CD4-positive, alpha-beta T cell treated with Interferon alpha-2 for 1 hour (primary cell): ENCODE results near the gene ELAVL3.
"Not testable (repeated sequence)": the region's sequence is repeated elsewhere in the genome, so short reads cannot be mapped to it uniquely, and the experiment has no call there.

Source experiments
- DNase-seq, 2 donors: peaks; one replicate each; pipeline ENCODE4 v3.0.0-alpha.2; 2020 to 2022

The ELAVL3 gene

DNA sequence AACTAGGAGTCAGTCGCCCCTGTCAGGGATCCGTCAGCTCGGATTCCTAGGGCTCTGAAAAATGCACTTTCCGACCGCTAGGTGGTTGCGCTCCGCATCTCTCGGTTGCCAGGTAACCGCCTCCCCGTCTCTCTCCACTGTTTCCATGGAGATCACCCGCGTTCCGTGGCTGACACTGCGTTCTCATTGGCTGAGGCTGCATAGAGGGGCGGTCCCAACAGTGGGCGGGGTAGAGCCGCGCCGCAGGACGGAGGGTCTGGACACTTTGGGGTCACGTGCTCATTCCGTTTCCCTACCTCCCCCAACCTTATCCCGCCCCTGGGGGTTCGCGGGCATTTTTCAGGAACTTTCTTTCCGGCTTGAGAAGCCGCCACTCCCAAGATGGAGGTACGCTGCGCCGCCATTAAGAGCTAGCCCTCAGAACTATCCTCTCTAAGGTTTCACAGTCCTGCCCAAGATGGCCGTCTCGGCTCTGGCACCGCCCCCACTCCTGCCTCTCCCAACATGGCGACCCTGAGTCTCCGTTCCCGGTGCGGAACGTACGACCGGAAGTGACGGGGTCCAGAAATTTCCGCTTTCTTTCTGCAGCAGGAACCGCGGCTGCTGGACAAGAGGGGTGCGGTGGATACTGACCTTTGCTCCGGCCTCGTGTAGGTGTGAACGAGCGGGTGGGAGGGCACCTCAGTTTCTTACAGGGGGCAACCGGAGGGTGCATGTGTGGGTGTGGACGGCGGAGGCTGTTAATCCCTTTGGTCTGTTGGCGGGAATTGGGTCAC lies 45.6 kb downstream of the ELAVL3 start, which contains the start of the genes ODAD3 and PRKCSH:
TSS of gene ODAD3 (minus strand) at position 65 of the 776 bp plus-strand sequence. CDS start 105 bp downstream, outside the sequence.
TSS of gene PRKCSH (plus strand) at position 579 of the 776 bp plus-strand sequence. CDS start 483 bp downstream, outside the sequence.
- peak; percentile 99 for DNase-seq

DNA sequence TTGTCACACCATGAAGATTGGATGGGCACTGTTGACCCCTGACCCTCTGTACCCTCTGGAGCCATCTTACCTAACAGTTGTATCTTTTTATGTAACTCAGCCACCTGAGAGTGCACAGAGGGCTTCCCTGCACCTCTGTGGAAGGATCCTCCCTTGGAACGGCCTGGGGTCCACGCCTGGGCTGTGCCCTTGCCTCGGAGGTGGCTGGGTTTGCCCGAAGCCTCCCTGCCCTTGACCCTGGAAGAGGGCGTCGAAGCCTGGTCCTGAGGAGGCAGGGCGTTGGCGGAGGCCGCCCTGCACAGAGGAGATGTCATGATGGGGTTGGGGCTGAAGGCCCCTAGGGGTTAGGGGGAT lies 46.2 kb downstream of the ELAVL3 start:
- no peak for DNase-seq

- DNase-seq: not testable (repeated sequence)
These were observed 47.3 kb downstream of the ELAVL3 start for GRCh38 chr19:11433526-11433925.

GRCh38 chr19:11426656-11427055 lies 54.2 kb downstream of the ELAVL3 start:
- no peak for DNase-seq

DNA sequence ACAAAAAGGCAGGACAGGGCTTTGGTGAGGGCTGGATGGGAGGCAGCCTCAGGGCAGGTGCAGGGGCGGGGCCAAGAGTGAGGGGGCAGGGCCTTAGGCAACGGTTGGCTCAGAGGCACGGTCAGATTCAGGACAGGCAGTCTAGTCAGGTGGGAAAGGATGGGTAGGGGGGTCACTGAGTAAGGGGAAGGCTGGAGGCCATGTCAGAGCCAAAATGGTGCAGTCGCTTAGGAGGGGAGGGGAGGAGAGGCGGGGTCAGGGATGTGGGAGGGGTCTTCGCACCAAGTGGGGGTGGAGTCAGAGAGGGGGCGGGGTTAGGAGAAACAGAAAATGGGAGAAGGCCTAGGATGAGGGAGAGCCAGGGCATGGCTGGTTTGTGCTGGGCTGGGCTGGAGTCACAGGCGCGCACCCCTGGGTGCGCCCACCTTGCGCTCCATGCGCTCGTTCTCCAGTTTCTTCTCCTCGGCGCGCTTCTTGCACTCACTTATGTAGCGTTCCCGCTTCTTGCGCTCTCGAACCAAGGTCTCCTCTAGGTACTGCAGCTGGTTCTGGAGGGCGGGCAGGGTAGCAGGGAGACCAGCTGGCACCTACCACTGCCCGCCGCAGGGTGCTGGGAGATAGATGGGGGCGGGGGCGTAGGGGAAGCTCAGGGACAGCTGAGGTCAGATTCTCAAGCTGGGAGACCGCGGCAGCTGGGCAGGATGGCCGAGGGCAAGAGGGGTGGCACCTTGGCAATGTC lies 55.0 kb downstream of the ELAVL3 start:
- no peak for DNase-seq

GRCh38 chr19:11423791-11424181 lies 57.1 kb downstream of the ELAVL3 start:
- no peak for DNase-seq

GRCh38 chr19:11423164-11423790 lies 57.6 kb downstream of the ELAVL3 start:
- no peak for DNase-seq

- DNase-seq: peak; percentile 84 to 88
These were observed 58.4 kb downstream of the ELAVL3 start for GRCh38 chr19:11422163-11423065.

- DNase-seq: peak; percentile 53 to 57
These were observed 59.3 kb downstream of the ELAVL3 start for GRCh38 chr19:11421371-11422098.

DNA sequence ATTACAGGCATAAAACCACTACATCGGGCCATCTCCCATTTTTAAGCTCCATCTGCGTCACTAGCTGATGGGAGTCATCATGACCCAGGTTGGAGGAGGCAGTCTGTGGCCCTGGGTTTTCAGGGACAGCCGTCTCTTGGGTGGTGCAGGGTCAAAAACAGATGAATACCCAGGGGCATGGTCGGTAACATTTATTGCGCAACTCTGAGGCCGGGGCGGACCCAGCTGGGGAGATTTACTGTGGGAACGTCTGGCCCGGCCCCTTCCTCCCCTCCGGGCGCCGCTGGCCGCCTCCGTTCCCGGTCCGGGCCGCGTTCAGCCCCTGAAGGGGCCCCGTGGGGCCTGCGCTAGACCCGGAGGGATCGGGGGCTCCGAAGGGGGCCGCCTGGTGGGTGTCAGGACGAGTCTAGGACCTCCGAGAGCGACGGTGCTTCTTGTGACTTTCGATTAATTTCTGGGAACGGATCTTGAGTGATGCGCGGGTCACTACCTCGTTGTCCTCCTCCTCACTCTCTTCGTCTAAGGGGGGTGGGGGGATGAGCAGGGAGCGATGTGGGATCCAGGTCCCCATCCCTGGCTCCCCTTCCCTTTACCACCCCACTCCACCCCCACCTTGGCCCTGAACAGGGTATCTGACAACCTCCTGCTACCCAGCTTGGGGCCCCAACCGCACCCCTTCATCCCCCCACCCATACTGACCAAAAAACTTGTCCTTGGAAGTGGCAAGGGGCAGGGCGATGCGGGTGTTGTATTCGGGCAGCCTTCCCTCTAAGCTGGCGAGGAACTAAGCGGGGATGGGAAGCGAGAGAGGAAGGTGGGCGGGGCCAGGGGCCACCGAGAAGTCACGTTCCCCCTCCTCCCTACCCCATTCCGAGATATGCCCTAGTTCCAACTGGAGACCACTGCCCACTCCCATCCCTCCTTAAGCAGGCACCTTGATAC lies 60.1 kb downstream of the ELAVL3 start:
- DNase-seq: no peak

GRCh38 chr19:11418549-11419506 lies 62.0 kb downstream of the ELAVL3 start, which contains the start of gene RGL3:
Gene RGL3, minus strand, starts transcription at chr19:11419314. Its CDS starts 36 bp downstream, at chr19:11419278.
- DNase-seq: no peak

DNA sequence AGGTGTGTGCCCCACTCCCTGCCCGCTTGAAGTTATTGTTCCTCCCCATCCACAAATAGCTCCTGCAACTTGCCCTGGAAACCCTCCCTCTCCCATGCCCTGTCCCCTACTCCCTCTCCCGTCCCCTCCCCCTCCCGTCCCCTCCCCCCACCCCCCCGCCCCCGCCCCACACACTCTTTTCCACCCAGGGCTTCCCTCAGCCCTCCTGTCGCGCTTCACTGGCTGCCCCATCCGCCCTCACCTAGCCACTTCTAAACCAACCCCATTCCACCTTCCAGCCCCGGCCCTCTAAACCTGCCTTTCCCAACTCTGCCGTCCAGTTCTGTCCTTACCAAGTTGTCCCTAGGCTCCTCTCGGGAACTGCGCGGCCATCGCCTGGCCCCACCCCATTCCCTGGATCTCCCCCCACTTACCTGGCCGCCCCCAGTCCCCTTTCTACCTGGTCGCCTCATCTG lies 62.7 kb downstream of the ELAVL3 start:
- DNase-seq: no peak

- DNase-seq: no peak
These were observed 64.3 kb downstream of the ELAVL3 start for GRCh38 chr19:11416346-11417052.

DNA sequence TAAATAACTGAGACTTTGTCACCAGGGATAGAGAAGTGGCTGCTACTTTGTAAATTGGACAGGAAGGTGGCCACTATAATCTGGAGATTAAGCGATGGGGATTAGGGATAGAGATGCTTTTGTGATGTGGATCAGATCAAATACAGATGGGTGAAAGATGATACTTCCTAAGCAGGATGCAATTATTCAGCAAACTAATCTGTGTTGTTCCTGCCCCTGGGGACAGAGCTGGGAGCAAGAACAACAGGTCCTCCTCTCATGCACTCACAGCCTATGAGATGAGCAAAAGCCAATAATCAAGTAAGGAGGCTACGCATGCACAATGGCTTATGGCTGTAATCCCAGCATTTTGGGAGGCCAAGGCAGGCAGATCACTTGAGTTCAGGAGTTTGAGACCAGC lies 66.3 kb downstream of the ELAVL3 start:
- DNase-seq: no peak

- no peak for DNase-seq
These were observed 70.2 kb downstream of the ELAVL3 start for GRCh38 chr19:11410682-11411081.

GRCh38 chr19:11408591-11408990 lies 72.3 kb downstream of the ELAVL3 start:
- no peak for DNase-seq

DNA sequence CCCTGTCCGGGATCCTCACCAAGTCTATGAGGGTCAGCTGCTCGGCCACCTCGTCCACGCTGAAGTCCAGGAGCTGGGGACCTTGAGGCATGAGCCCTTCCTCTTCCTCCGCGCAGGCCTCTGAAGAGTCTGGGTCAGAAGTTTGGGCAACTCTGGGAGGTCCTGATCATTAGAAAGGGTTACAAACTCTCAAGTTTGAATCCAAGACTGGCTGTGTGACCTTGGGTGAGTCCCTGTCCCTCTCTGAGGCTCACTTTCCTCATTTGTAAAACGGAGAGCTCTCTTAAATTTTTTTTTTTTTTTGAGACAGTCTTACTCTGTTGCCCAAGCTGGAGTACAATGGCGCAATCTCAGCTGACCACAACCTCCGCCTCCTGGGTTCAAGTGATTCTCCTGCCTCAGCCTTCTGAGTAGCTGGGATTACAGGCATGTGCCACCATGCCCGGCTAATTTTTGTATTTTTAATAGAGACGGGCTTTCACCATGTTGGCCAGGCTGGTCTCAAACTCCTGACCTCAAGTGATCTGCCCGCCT lies 74.1 kb downstream of the ELAVL3 start:
- DNase-seq: not testable (repeated sequence)
